Activated naive CD4-positive, alpha-beta T cell (primary cell): ENCODE measurements around the gene COPG1.

ENCODE experiments used
- DNase-seq, 4 experiments: peaks; one replicate each; lab custom pipeline; 2025; lab: John Stamatoyannopoulos, UW

Gene COPG1

GRCh38 chr3:129278966-129279906, 29.8 kb downstream of the COPG1 start:
- peak; percentile 5 to 36 (median 18) for DNase-seq

DNA sequence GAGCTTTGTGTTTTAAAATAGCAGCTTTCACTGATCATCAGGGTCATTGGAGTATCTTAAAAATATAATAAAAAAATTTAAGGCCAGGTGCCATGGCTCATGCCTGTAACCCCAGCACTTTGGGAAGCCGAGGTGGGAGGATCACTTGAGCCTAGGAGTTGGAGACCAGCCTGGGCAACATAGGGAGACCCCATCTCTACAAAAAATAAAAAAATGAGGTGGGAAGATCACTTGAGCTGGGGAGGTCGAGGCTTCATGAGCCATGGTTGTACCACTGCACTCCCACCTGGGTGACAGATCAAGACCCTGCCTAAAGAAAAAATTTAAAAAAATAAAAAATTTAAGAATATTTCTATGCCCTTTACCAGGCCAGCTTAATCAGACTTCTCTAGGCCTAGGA, 30.8 kb downstream of the COPG1 start:
- no peak for DNase-seq

DNA sequence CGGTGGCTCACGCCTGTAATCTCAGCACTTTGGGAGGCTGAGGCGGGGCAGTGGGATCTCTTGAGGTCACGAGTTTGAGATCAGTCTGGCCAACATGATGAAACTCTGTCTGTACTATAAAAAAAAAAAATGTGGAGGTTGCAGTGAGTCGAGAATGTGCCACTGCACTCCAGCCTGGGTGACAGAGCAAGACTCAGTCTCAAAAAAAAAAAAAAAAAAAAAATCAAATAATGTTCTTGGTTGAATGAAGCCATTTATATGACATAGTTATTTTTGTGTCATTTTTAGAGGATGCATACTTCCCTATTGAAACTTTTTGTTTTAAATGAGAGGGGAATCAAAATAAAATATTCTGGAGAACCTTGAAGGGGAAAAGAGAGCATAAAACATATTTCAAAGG, 32.3 kb downstream of the COPG1 start:
- no peak for DNase-seq

DNA sequence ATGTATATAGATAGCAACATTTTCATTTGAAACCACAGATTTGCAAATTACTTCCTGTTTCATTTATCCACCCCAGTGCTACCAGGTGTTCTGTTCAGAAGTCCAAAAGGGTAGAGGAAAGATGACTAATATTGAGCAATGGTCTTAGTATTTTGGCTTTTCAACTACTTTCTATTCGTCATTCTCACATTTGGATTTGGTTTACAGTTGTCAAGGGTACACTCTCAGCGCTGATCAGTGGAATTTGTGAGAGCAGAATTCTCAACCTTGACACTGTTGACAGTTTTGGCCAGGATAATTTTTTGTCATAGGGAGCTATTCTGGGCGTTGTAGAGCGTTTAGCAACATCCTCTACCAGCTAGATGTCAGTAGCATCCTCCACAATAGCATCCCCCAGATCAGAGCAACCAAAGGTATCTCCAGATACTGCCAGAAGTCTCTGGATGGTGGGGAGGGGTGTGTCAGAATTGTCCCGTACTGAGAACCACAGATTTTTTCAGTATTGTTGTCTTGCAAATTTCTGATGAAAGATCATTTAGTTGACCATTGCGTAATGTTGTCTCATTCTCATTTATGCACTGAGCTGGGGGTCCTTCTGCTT, 33.4 kb downstream of the COPG1 start:
- DNase-seq: no peak

DNA sequence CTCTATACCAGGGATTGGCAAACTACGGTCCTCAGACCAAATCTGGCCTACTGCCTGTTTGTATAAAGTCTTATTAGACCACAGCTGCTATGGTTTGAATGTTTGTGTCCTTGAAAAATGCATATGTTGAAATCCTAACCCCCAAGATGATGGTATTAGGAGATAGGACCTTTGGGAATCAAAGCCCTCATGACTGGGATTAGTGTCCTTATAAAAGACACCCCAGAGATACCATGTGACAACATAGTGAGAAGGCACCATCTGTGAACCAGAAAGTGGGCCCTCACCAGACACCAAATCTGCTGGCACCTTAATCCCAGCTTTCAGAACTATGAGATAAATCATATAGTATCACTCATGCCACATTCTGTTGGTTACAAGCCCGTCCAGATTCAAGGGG, 36.7 kb downstream of the COPG1 start:
- no peak for DNase-seq

DNA sequence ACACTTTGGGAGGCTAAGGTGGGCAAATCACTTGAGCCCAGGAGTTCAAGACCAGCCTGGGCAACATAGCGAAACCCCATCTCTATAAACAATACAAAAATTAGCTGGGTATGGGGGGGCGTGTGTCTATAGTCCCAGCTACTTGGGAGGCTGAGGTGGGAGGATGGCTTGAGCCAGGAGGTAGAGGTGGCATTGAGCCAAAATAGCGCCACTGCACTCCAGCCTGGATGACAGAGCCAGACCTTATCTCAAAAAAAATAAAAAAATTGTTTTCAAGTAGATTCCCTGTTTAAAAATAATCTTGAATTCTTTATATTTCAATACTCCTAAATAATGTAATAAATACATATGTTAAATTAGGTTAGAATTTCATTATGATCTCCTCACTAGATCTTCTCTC, 39.0 kb downstream of the COPG1 start:
- no peak for DNase-seq

DNA sequence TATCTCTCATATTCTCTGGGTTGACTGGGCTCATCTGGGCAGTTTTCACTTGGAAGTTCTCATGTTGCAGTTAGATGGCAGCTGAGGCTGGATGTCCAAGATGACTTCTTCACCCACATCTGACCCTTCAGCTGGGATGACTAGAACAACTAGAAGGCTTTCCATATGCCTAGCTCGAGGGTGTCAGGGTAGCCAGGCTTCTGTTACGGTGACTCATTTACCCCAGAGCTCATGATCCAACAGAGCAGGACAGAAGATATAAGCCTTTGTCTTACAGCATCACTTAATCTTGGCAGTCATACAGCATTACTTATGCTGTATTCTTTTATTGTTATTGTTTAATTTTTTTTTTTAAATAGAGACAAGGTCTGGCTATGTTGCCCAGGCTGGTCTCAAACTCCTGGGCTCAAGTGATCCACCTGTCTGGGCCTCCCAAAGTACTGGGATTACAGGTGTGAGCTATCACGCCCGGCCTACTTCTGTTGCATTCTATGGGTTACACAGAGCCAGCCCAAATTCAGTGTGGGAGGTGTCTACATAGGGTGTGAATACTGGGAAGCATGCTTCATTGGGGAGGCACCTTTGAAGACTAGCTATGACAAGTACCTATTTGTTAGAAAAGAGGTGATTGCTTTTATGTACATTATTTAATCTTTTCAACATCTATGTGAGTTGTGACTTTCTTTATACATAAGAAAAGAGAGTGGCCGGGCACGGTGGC, 40.0 kb downstream of the COPG1 start:
- DNase-seq: no peak

- no peak for DNase-seq
These were observed 42.0 kb downstream of the COPG1 start for GRCh38 chr3:129291236-129291886.

DNA sequence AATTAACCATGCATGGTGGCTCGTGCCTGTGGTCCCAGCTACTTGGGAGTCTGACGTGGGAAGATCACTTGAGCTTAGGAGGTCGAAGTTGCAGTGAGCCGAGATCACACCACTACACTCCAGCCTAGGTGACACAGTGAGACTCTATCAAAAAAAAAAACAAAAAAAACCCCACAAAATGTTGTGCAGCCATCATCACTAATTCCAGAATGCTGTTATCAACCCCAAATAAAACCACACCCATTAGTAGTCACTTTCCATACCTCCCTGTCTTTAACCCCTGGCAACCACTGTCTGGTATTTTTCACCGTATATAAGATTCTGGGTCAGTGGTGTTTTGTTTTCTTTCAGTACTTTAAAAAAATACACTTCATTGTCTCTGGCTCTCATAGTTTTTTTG, 45.9 kb downstream of the COPG1 start:
- DNase-seq: no peak

- no peak for DNase-seq
These were observed 54.9 kb downstream of the COPG1 start for GRCh38 chr3:129304146-129304961.

- DNase-seq: no peak
These were observed 55.5 kb downstream of the COPG1 start for GRCh38 chr3:129304962-129305222.

DNA sequence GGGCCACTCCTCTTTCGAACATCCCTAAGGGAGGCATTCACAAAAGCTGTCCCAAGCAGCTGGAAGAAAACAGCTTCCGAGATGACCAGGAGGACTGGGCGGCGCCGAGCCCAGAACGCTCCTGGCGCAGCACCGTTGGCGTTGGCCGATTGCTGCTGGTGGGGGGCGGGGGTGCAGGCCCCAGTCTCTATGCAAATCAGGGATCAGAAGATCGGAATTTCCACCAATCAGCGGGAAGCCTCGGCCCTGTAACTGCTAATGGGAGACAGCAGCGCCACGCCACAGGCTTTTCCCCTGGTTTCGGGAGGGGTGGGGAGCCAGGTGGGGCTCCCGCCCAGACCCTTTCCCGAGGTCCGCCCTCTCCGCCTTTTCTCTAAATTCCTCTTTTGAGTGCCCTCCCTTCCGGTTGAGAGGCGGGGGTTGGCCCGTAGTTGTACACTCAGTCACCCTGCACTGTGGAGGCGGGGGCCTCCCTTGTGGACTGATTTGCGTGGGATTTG, 56.2 kb downstream of the COPG1 start:
- no peak for DNase-seq

DNA sequence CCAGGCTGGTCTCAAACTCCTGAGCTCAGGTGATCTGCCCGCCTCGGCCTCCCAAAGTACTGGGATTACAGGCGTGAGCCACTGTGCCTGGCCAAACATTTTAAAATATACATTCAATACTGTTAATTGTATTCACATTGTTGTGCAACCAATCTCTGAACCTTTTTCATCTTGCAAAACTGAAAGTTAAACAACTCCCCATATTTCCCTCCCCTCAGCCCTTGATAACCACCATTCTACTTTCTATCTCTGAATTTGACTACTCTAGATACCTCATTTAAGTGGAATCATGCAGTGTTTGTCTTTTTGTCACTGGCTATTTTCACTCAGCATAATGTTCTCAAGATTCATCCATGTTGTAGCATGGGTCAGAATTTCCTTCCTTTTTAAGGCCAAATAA, 59.2 kb downstream of the COPG1 start:
- no peak for DNase-seq

- DNase-seq: no peak
These were observed 61.0 kb downstream of the COPG1 start for GRCh38 chr3:129310111-129311011.

GRCh38 chr3:129311054-129311902, 61.9 kb downstream of the COPG1 start:
- DNase-seq: no peak

GRCh38 chr3:129312021-129312639, 62.7 kb downstream of the COPG1 start:
- DNase-seq: no peak

GRCh38 chr3:129312671-129313414, 63.4 kb downstream of the COPG1 start:
- no peak for DNase-seq

DNA sequence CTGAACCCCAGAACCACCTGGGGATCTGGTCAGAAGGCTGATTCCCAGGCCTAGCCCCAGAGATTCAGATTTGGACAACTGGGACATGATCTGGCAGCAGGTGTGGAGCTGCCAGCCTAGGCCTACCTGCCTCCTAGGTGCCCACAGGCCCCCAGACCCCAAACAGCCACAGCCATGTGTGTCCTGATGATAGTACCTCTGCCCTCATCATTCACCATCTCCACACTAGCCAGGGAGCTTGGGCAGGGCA, 63.9 kb downstream of the COPG1 start:
- no peak for DNase-seq
